NT2/D1 (cell line): ENCODE data around the gene ADA.

ENCODE experiments used
- YY1 ChIP-seq: IDR thresholded peaks from 2 replicates; pipeline ENCODE4 v1.6.1; 2011; ENCODE audit not compliant: insufficient read length, insufficient read depth
- ZNF274 ChIP-seq: IDR thresholded peaks from 2 replicates; pipeline ENCODE4 v1.6.1; 2011; ENCODE audit warnings: mild to moderate bottlenecking, low read depth, low read length

GRCh38 chr20:44621939-44622338, 29.6 kb downstream of the ADA start:
- TF ChIP-seq ZNF274 (no peak), YY1 (no peak)
